Left colon (tissue), 2 donors: ENCODE results near the gene ZNF33A. TPM values are rescaled to one million over a fixed set of nuclear protein-coding genes. Genes with fewer than 3 reads are reported as not detected.
"Not testable (repeated sequence)": the region's sequence is repeated elsewhere in the genome, so short reads cannot be mapped to it uniquely, and the experiment has no call there.

Source experiments
- ATAC-seq: fragments of 200-7000 bp; cut with Tn5 transposase; one replicate; pipeline ENCODE4 v1.9.1; 2020; ENCODE audit warnings: mild to moderate bottlenecking, moderate library complexity
- DNase-seq, 2 donors: peaks; one replicate each; pipeline ENCODE4 v3.0.0-alpha.2; 2020
- intact Hi-C, 2 donors: fragments of 100-400 bp; cut with DNase I in 1 of 2; cut with micrococcal nuclease in 1 of 2; formaldehyde crosslinking; loops; one replicate each; pipeline versions ENCODE4 v1.11.2 to v1.14.0; 2022; cut with DNase I, micrococcal nuclease
- total RNA-seq, 2 donors: library from RNA; stranded (reverse); fragmentation: NEBNext Ultra II Directional; extraction: Animal tissue kit (Norgen Biotek cat#: 25700); gene quantifications; one replicate each; pipeline ENCODE4 v1.2.1, GENCODE V29; 2021
- donor health status: DM: no; HTN: no; CAD: no.
- donor health status: DM: yes; HTN: yes; CAD: no.

The ZNF33A gene
- total RNA-seq, 2 donors from 2014 or later = 28.2 to 32.9 TPM

- ATAC-seq (no peak), DNase-seq (no peak)
- intact Hi-C loops = no loop called here
These were observed 27.8 kb downstream of the ZNF33A start for GRCh38 chr10:38038107-38038931.

- intact Hi-C loops = no loop called here
- DNase-seq (no peak), ATAC-seq (no peak)
These were observed 28.4 kb downstream of the ZNF33A start for GRCh38 chr10:38038932-38039245.

GRCh38 chr10:38043516-38043915, 33.0 kb downstream of the ZNF33A start:
- ATAC-seq (no peak), DNase-seq (no peak)
- intact Hi-C loops = no loop called here

GRCh38 chr10:38045129-38045528, 34.7 kb downstream of the ZNF33A start:
- DNase-seq = no peak
- intact Hi-C loops = no loop called here
- ATAC-seq = no peak

GRCh38 chr10:38047666-38048065, 37.2 kb downstream of the ZNF33A start:
- ATAC-seq = no peak
- intact Hi-C loops = no loop called here
- no peak for DNase-seq

GRCh38 chr10:38050212-38050611, 39.7 kb downstream of the ZNF33A start:
- ATAC-seq (no peak), DNase-seq (no peak)
- intact Hi-C loops = no loop called here

GRCh38 chr10:38054361-38054797, 43.9 kb downstream of the ZNF33A start:
- ATAC-seq (no peak), DNase-seq (no peak)
- intact Hi-C loops = no loop called here

- intact Hi-C loops = not testable (repeated sequence)
These were observed 44.9 kb downstream of the ZNF33A start for GRCh38 chr10:38055274-38055894.

GRCh38 chr10:38069663-38070062, 59.2 kb downstream of the ZNF33A start:
- not testable (repeated sequence) for DNase-seq

More at GRCh38 chr10:38055274-38055894, 44.9 kb downstream of the ZNF33A start:
- DNase-seq, ATAC-seq: not testable (repeated sequence)

GRCh38 chr10:38070501-38070900, 60.0 kb downstream of the ZNF33A start:
- ATAC-seq = no peak
- no peak for DNase-seq
- intact Hi-C loops = no loop called here

More at GRCh38 chr10:38069663-38070062, 59.2 kb downstream of the ZNF33A start:
- intact Hi-C loops, ATAC-seq: not testable (repeated sequence)

GRCh38 chr10:38072552-38072951, 62.1 kb downstream of the ZNF33A start:
- DNase-seq = no peak
- ATAC-seq = no peak
- intact Hi-C loops = no loop called here

GRCh38 chr10:38076687-38077086, 66.2 kb downstream of the ZNF33A start:
- intact Hi-C loops = no loop called here
- no peak for ATAC-seq
- DNase-seq = no peak

- intact Hi-C loops = loop anchor here in 1 of 2 donors (5.0 kb wide), 1 partner anchor 81 kb away; the partner anchor contains the start of gene ZNF33A
- DNase-seq = peak in 1 of 2 donors; percentile 15
- ATAC-seq = not testable (repeated sequence)
These were observed 82.8 kb downstream of the ZNF33A start for GRCh38 chr10:38093318-38093717.

GRCh38 chr10:38093816-38094157, 83.3 kb downstream of the ZNF33A start:
- DNase-seq (no peak), ATAC-seq (peak; percentile 35)
- intact Hi-C loops = loop anchor here in 1 of 2 donors (5.0 kb wide), 1 partner anchor 81 kb away; the partner anchor contains the start of gene ZNF33A

- peak; percentile 95 to 97 for DNase-seq
- peak; percentile 98 for ATAC-seq
- intact Hi-C loops = loop anchor here in 1 of 2 donors (5.0 kb wide), 1 partner anchor 82 kb away; the partner anchor contains the start of gene ZNF33A
These were observed 83.9 kb downstream of the ZNF33A start, which contains the start of gene ZNF37A for GRCh38 chr10:38094158-38094926. Gene ZNF37A (plus strand): TSS chr10:38094337. CDS start chr10:38096618, 2,281 bp downstream.

GRCh38 chr10:38094927-38095574, 84.6 kb downstream of the ZNF33A start:
- ATAC-seq (no peak), DNase-seq (peak in 1 of 2 donors; percentile 16)
- intact Hi-C loops = loop anchor here in 1 of 2 donors (5.0 kb wide), 1 partner anchor 83 kb away; the partner anchor contains the start of gene ZNF33A

- no peak for ATAC-seq
- intact Hi-C loops = no loop called here
- DNase-seq = no peak
These were observed 92.4 kb downstream of the ZNF33A start for GRCh38 chr10:38102880-38103279.

GRCh38 chr10:38103756-38104155, 93.3 kb downstream of the ZNF33A start:
- DNase-seq = no peak
- ATAC-seq = no peak
- intact Hi-C loops = no loop called here

- DNase-seq (no peak), ATAC-seq (no peak)
- intact Hi-C loops = no loop called here
These were observed 101.7 kb downstream of the ZNF33A start for GRCh38 chr10:38112159-38112558.
